Stimulated activated CD4-positive, alpha-beta T cell treated with anti-CD3 and anti-CD28 coated beads, Interleukin-2, amount 100 ng/mL, for 24 hours (primary cell): Measurements from ENCODE around the gene ACSL1.
"Not testable (repeated sequence)": the region's sequence is repeated elsewhere in the genome, so short reads cannot be mapped to it uniquely, and the experiment has no call there.

Experiments used
- DNase-seq, 2 donors: peaks; one replicate each; pipeline ENCODE4 v3.0.0-alpha.2; 2020

Gene ACSL1

GRCh38 chr4:184784628-184785257, 41.0 kb downstream of the ACSL1 start:
- no peak for DNase-seq

GRCh38 chr4:184782731-184783373, 42.9 kb downstream of the ACSL1 start:
- DNase-seq: no peak

DNA sequence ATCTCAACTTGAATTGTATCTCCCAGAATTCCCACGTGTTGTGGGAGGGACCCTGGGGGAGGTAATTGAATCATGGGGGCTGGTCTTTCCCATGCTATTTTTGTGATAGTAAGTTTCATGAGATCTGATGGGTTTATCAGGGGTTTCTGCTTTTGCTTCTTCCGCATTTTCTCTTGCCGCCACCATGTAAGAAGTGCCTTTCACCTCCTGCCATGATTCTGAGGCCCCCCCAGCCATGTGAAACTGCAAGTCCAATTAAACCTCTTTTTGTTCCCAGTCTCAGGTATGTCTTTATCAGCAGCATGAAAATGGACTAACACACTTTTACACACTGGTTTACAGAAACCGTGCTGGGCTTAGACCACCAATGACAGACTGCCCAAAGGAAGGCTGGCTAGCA, 46.6 kb downstream of the ACSL1 start:
- DNase-seq: not testable (repeated sequence)

GRCh38 chr4:184778325-184778724, 47.4 kb downstream of the ACSL1 start:
- DNase-seq: no peak

GRCh38 chr4:184776821-184777220, 48.9 kb downstream of the ACSL1 start:
- no peak for DNase-seq

DNA sequence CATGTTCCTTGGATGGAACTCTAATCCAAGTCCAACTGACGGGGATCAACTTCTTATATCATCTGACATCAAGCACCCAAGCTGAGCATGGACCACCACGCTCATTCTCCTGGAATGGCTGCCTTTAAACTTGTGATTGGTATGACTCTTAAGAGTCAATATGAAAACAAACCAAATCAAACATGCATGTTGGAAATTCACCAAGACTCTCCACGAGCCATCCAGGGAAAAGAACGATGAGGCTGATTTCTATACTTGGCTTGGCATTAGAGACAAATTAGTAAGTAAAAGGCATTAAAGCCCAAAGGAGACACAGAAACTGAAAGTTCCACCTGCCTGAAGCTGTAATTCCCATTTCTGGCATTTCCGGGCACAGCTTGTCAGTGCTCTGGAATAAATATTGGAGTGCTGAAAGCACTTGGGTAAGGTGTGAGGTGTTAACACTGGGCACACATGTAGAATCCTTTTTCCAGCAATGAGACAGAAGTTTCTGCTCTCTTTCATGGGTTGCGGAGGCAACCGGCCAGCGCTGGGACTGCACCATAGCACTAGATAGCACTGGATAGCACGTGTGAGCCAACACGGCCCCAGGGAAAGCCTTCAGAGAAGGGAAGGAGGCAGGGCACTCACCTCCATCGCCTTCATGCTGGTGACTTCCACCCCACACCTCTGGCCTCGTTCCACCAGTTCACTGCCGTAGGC, 49.8 kb downstream of the ACSL1 start:
- no peak for DNase-seq

DNA sequence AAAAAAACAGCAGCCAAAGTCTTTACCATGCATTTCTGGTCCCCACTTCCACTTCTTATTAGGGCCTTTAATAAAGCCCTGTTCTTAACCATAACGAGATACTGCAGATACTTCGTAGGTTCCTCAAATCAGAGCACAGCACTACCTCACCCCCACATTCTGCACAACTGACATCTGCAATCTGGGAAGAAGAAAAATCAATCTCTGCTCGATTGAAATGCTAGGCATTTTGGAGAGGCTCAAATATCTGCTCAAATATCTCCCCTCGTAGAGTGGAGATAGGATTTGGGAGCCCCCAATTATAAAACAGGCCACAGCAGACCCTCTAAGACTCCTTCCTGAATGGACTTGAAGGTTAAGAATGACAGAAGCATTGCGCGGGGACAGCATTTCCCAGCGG, 51.6 kb downstream of the ACSL1 start:
- DNase-seq: no peak

GRCh38 chr4:184771416-184771815, 54.4 kb downstream of the ACSL1 start:
- DNase-seq: no peak

DNA sequence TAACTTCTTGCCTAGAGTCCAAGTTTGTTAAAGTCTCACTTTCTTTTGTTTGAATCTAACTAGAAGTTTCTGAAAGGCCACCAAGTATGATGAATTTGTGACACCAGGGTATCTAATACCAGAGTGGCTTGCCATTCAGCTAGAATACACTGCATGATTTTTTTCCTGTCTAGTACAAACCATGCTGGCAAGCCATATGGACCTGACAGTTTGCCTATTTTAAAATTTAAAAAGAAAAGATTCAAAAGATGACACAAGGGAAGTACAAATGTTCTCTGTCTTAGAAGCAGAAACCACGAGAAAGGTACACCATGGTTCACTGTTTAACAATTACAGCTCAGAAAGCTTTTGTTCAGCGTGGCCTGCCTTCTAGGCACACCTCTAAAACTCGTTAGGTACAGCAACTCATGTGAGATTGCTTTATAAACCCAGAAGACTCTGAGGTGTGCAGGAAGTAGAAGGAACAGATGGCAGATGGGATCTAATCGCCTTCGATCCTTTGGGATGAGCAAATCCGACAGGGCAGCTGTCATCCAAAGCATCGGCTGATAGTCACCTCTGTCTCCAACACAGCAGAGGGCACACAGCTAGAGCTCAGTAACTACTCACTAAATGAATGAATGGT, 56.5 kb downstream of the ACSL1 start:
- DNase-seq: no peak

- DNase-seq: no peak
Measured at GRCh38 chr4:184768296-184768695, 57.5 kb downstream of the ACSL1 start.

GRCh38 chr4:184766446-184766845, 59.3 kb downstream of the ACSL1 start:
- no peak for DNase-seq

DNA sequence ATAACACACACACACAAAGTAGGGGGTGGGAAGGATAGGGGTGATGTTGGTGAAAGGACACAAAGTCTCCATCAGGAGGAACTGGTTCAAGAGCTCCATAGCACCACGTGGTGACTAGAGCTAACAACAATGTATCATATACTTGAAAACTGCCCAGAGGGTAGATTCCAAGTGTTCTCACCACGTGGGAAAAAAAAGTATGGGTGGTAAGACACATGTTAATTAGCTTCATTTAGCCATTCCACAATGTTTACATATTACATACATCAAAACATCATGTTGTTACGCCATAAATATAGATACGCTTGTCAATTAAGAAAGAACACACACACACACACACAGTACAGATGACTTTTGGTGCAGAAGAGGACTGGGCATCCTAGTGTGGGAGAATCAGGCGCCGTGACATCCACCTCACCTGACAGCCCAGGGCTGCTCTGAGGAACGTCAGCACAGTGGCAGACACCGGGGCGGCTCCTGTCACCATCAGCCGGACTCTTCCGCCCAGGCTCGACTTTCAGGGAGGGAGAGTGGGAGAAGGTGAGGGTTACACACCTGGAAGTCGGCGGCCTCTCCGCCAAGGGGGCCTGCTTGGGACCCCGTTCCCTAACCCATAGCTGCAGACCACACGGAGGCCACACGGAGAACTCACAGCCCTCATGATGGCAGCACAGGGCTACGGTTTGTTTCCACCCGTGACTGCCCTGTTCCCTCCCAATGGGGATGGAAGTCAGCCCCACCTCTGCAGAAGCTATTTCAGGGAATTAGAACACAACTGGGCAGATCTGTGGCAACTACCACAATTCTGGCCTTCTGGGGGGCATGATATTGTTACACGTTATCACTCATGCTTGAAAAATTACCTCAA, 60.1 kb downstream of the ACSL1 start:
- no peak for DNase-seq

GRCh38 chr4:184764601-184765000, 61.2 kb downstream of the ACSL1 start:
- no peak for DNase-seq

GRCh38 chr4:184763150-184763780, 62.5 kb downstream of the ACSL1 start:
- DNase-seq: no peak

GRCh38 chr4:184762100-184762499, 63.7 kb downstream of the ACSL1 start:
- peak; percentile 20 to 22 for DNase-seq

- no peak for DNase-seq
Measured at GRCh38 chr4:184760681-184761080, 65.1 kb downstream of the ACSL1 start.

- no peak for DNase-seq
Measured at GRCh38 chr4:184757810-184758209, 68.0 kb downstream of the ACSL1 start.

DNA sequence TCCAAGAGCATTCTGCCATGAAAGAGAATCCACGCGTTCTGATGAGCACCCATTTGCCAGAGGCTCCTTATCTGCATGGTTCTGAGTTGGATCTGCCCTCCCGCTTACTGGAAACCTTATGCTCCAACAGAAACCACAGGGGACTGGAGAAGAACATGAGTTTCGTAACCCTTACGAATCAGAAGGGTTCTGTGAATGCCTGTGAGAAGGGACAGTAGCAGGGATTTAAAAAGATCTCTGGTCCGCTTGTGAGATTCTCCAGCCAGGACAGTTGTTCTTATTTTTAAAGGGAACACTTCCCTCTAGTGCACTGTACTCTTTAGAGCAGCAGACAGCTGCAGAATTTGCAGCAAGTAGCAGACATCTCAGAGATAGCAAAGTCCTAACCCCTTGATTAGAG, 69.4 kb downstream of the ACSL1 start:
- no peak for DNase-seq

- DNase-seq: no peak
Measured at GRCh38 chr4:184755278-184755677, 70.5 kb downstream of the ACSL1 start.

DNA sequence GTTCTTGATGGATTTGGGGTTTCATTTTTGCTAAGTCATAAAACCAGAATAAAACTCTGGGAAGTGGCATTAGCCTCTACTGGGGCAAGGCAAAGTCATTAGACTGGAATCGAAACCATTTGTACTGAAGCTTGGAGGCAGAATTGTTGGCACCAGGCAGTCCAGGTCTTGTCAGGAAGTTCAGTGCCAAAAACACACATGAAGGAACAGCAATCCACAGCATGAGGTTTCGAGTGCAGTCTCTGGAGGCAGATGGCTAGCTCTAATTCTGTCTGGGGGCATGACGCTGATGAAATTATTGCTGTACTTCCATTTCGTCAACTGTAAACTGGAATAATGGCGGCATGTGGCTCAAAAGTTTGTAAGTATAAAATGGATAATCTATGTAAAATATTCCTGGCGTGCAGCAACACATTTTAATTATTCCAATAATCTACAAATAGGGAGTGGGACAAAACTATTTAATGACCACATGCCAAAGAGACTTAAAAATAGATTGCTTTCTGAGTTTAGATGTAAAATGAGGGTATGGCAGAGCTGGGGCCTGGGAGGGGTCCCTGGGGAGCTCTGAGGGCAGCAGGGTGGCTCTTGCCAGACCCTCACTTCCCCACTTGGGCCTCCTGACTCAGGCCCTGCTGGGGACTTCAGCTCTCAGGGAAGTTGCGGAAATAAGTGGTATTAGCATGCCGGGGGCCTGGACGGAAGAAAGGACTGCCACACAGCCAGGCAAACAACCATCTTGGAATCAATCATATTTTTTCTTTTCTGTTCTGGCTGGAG, 73.1 kb downstream of the ACSL1 start:
- DNase-seq: no peak

- DNase-seq: no peak
Measured at GRCh38 chr4:184751585-184751956, 74.2 kb downstream of the ACSL1 start.
